Astrocyte of the cerebellum (primary cell): ENCODE measurements around the gene ARSD.
"Not testable (repeated sequence)": the region's sequence is repeated elsewhere in the genome, so short reads cannot be mapped to it uniquely, and the experiment has no call there.

Experiments used
- DNase-seq: peaks from one replicate; pipeline ENCODE4 v3.0.0-alpha.2; 2011; ENCODE audit warnings: low read depth
- H3K4me3 ChIP-seq: 2 replicates; pipeline ENCODE4 v1.5.1; 2011; ENCODE audit warnings: mild to moderate bottlenecking, low read depth, low read length, moderate library complexity
- CTCF ChIP-seq: IDR thresholded peaks from 2 replicates; pipeline ENCODE4 v1.5.1; 2012; ENCODE audit warnings: low read length, low read depth, moderate library complexity, mild to moderate bottlenecking; ENCODE audit errors: missing control alignments
- in situ Hi-C: cut with HindIII; loops from 2 replicates; pipeline ENCODE4 v1.10.0; 2017; ENCODE audit warnings: low sequenced_read_pairs

ARSD gene

GRCh38 chrX:2897311-2897689 lies 31.8 kb downstream of the ARSD start:
- H3K4me3 ChIP-seq: no peak overlapping the region
- TF ChIP-seq CTCF: no peak

GRCh38 chrX:2894885-2895292 lies 34.2 kb downstream of the ARSD start:
- TF ChIP-seq CTCF: no peak
- H3K4me3 ChIP-seq: no peak overlapping the region
- in situ Hi-C loops: no loop called here

More at GRCh38 chrX:2897311-2897689, 31.8 kb downstream of the ARSD start:
- DNase-seq: no peak
- in situ Hi-C loops: no loop called here

GRCh38 chrX:2892816-2893215 lies 36.3 kb downstream of the ARSD start:
- no peak for TF ChIP-seq CTCF
- no peak overlapping the region for H3K4me3 ChIP-seq
- DNase-seq: no peak
- in situ Hi-C loops: no loop called here

More at GRCh38 chrX:2894885-2895292, 34.2 kb downstream of the ARSD start:
- DNase-seq: peak; percentile 4

- H3K4me3 ChIP-seq, in situ Hi-C loops, DNase-seq: not testable (repeated sequence)
These were observed 38.3 kb downstream of the ARSD start for GRCh38 chrX:2890536-2891460.

- peak; percentile 36 for TF ChIP-seq CTCF
- in situ Hi-C loops, DNase-seq: not testable (repeated sequence)
- peak overlapping the region; percentile 13 for H3K4me3 ChIP-seq
These were observed 39.2 kb downstream of the ARSD start for GRCh38 chrX:2889706-2890490.

- peak overlapping the region; percentile 13 for H3K4me3 ChIP-seq
- in situ Hi-C loops: no loop called here
- DNase-seq: no peak
- TF ChIP-seq CTCF: no peak
These were observed 40.0 kb downstream of the ARSD start for GRCh38 chrX:2889045-2889605.

GRCh38 chrX:2888309-2888708 lies 40.8 kb downstream of the ARSD start:
- in situ Hi-C loops: no loop called here
- no peak for DNase-seq
- TF ChIP-seq CTCF: no peak
- H3K4me3 ChIP-seq: no peak overlapping the region
